WI38 (cell line): ENCODE results near the gene BCCIP.

Experiments used
- H3K4me3 ChIP-seq: 2 replicates; pipeline ENCODE4 v1.5.1; 2011; ENCODE audit warnings: low read depth, mild to moderate bottlenecking, control low read depth, low read length
- CTCF ChIP-seq: IDR thresholded peaks from 2 replicates; pipeline ENCODE4 v1.5.1; 2012; ENCODE audit warnings: low read depth, mild to moderate bottlenecking, control low read depth, low read length

Gene BCCIP

GRCh38 chr10:125878957-125879835, 55.9 kb downstream of the BCCIP start:
- no peak for TF ChIP-seq CTCF
- no peak overlapping the region for H3K4me3 ChIP-seq

GRCh38 chr10:125880719-125881118, 57.4 kb downstream of the BCCIP start:
- no peak for TF ChIP-seq CTCF
- no peak overlapping the region for H3K4me3 ChIP-seq

- no peak within 1 kb of the TSS for H3K4me3 ChIP-seq
- TF ChIP-seq CTCF, result no peak
Observed at GRCh38 chr10:125881192-125881591, 57.8 kb downstream of the BCCIP start, which contains the start of gene DHX32. DHX32 (minus strand) TSS chr10:125881292; CDS start chr10:125880824, 468 bp downstream.

- TF ChIP-seq CTCF, result no peak
- H3K4me3 ChIP-seq, result no peak overlapping the region
Observed at GRCh38 chr10:125882596-125882995, 59.2 kb downstream of the BCCIP start.

GRCh38 chr10:125883211-125883610, 59.9 kb downstream of the BCCIP start:
- no peak for TF ChIP-seq CTCF
- H3K4me3 ChIP-seq, result no peak overlapping the region
